Measurements from ENCODE around the gene PDE9A.

PDE9A gene

GRCh38 chr21:42757826-42758655 is 104.6 kb downstream of the PDE9A start:
- DNase-seq (ENCODE audit: low spot score), result no peak

DNA sequence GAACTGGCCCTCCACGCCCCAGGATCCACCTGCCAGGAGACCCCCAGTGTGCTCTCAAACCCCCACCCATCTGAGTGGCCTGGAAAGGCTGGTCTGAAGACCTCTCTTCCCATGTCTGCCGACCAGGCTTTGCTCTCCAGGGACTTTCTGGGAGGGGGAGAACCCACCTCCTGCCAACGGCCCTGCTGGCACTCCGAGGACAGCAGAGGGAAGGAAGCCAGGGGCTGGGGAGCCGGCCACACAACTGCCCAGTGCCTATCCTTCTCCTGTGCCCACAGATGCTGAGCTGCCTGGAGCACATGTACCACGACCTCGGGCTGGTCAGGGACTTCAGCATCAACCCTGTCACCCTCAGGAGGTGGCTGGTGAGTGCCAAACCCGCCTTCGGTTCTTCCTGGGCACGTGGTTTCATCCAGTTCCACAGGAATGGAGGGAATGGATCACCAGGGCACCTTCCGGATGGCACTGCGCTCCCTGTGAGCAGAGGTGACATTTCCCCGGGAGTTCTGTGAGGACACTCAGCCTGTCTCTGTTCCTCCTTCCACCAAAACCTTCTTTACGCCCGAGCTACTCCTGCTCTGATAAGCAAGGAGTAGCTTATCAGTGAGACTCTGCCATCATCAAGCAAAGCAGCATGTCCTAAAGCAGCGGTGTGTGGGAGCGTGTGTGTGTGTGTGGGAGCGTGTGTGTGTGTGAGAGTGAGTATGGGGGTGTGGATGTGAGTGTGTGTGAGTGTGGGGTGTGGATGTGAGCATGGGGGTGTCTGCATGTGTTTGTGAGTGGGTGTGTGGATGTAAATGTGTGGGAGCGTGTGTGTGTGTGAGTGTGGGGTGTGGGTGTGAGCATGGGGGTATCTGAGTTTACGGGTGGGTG is 105.5 kb downstream of the PDE9A start:
- no peak for DNase-seq (ENCODE audit: low spot score)

GRCh38 chr21:42759594-42759927 is 106.1 kb downstream of the PDE9A start:
- no peak for DNase-seq (ENCODE audit: low spot score)

DNA sequence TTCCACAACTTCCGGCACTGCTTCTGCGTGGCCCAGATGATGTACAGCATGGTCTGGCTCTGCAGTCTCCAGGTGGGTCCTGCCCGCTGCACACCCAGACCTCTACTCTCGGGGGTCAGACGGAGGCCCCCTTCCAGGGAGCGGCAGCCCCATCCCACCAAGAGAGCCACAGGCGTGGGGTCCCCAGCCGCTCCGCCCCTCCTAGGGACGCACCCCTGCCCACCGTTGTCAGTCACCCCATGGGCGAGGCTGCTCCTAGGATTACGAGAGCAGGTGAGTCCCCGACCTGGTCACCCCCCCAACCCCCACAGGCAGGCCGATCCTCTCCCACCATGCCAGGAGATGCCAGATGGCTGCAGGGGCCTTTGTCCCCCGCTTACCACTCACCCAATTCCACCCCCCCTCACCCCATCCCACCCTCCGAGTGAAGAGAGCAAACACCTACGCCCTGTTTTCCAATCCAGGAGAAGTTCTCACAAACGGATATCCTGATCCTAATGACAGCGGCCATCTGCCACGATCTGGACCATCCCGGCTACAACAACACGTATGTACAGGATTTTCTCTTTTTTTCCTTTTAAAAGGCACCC is 107.0 kb downstream of the PDE9A start:
- DNase-seq (ENCODE audit: low spot score), result no peak

- DNase-seq (ENCODE audit: low spot score), result no peak
Observed at GRCh38 chr21:42760951-42761751, 107.7 kb downstream of the PDE9A start.

DNA sequence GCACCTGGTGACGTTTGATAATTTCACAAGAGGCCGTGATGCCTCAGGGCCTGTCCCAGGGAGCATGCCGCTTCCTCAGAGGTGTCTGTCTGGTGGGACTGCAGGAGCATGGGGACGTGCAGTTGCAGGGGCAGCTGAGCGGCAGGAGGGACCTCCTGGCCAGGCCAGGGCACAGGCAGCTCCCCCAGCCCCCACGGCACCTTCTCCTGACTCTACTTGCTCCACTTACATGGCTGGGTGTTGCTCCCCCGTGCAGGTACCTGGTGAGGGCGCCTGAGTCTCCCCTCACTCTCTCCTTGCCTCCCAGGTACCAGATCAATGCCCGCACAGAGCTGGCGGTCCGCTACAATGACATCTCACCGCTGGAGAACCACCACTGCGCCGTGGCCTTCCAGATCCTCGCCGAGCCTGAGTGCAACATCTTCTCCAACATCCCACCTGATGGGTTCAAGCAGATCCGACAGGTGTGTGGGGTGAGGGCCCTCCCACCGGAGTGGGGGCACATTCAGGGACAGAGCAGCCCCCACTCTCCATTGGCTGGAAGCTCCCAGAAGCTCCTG is 108.4 kb downstream of the PDE9A start:
- no peak for DNase-seq (ENCODE audit: low spot score)

DNA sequence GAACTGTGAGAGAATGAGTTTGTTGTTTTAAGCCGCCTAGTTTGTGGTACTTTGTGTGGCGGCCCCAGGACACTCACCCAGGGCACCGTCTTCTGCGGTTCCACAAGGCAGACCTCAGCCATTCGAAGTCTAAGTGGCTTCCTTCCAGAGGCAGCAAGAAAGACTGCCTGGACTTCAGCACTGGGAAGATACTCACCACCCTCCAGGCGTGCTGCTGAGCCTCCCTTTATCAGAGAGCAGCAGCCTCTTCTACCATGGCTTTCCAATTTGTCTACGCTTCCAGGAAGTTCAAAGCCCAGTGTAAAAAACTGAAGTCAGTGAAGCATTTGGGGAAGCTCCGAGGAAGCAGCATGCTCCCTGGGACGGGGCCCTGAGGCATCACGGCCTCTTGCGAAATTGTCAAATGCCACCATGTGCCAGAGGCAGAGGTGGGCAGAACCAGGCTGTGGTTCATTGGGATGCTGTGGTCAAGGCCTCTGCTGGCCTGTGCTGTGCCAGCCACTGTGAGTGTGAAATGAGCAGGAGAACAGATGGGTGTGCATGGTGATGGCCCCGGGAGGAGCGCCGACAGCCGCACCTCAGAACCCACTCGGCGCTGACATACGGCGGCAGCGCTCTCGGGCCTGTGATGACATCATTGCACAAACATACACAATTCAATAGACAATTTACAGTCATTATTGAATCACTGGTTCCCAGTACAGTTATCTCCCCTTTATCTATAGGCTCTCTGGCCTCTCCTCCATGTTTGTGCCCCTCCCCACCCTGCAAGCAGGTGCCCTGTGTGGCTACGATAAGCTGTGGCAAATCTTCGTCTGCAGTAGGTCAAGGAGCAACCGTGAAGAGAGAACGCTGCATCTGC is 110.4 kb downstream of the PDE9A start:
- no peak for DNase-seq (ENCODE audit: low spot score)

DNA sequence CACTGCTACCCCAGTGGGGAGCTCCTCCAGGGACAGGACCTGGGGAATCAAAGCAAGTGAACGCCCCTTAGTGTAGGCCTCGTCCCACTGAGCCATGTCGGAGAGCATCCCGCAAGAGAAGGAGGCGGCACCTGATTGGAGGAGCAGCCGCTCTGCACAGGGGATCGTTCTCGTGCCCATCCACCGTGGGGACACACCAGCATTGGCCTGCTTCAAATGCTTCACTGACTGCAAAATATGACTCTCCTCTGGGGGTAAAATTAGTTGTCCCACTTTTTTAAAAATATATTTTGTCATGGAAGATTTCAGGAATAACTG is 111.0 kb downstream of the PDE9A start:
- DNase-seq (ENCODE audit: low spot score), result no peak

DNA sequence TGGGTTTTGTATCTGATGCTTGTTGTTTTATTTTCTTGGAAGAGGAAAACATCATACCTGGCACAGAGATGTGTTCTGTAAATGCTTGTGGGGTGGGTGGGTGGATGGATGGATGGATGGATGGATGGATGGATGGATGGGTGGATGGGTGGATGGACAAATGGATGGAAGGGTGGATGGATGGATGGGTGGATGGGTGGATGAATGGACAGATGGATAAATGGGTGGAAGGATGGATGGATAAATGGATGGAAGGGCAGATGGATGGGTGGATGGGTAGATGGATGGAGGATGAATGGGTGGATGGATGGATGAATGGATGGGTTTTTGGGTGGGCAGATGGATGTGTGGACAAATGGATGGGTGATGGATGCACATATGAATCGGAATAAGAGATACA is 111.5 kb downstream of the PDE9A start:
- DNase-seq (ENCODE audit: low spot score), result no peak

GRCh38 chr21:42765656-42766055 is 112.2 kb downstream of the PDE9A start:
- no peak for DNase-seq (ENCODE audit: low spot score)

GRCh38 chr21:42766739-42767560 is 113.5 kb downstream of the PDE9A start:
- DNase-seq (ENCODE audit: low spot score), result no peak

DNA sequence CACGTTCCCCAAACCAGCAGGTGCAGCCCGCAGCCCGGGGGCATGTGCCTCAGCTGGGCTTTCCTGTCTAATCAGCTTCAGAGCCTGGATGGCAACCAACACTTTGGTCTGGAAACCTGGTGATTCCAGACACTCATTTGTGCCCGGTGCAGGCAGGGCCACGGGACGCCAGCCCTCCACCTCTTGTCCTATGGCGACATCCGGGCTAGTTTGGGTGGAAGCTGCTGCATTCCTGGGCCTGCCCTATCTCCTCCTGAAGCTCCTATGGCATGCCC is 114.1 kb downstream of the PDE9A start:
- no peak for DNase-seq (ENCODE audit: low spot score)

DNA sequence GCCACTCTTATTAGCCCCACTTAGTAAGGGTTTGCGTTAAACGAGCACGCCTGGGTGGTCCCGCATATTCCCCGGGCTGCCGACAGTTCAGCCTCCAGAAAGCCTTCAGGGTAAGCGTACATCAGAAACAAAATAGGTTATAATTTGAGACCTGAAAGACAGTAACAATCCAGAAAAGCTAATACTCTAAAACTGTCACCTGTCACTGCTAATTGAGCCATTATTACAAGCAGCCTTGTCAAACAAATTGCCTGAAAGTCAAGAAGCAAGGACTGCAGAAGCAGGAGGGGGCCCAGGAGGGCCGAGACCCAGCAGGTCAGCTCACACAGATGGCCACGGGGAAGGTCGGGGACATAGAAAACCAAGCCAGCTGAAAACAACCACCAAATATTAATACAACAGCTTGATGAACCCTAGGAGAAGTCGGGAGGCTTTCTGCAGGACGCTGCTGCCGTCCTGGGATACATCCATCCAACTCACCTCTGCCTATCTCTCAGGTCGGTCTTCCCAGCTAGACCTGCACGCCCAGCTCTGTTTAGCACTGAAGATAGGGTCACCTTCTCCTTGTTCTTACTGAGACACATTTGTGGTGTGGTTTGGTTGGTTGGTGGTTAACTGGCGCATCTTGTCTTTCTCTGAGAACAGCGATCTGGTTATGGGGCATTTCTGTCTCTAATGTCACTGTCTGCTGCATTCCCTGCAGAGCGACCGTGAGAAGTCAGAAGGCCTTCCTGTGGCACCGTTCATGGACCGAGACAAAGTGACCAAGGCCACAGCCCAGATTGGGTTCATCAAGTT is 115.1 kb downstream of the PDE9A start:
- DNase-seq (ENCODE audit: low spot score), result no peak

DNA sequence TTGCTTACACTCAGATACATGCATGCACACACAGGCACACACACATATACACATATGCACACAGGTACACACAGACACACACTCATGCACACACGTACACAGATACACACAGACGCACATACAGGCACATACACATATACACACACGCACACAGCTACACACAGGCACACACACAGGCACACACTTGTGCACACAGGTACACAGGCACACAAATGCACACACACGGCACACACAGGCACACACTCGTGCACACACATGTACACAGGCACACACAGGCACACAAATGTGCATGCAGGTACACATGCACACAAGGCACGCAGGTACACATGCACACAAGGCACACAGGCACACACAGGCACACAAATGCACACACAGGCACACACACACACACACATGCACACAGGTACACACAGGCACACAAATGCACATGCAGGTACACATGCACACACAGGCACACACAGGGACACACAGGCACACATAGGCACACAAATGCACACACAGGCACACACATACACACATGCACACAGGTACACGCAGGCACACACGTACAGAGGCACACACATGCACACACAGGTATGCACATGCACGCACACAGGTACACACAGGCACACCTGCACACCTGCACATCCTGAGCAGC is 115.9 kb downstream of the PDE9A start:
- DNase-seq (ENCODE audit: low spot score), result no peak

GRCh38 chr21:42769820-42770716 is 116.6 kb downstream of the PDE9A start:
- DNase-seq (ENCODE audit: low spot score), result no peak

- no peak for DNase-seq (ENCODE audit: low spot score)
Observed at GRCh38 chr21:42770717-42771502, 117.5 kb downstream of the PDE9A start.

DNA sequence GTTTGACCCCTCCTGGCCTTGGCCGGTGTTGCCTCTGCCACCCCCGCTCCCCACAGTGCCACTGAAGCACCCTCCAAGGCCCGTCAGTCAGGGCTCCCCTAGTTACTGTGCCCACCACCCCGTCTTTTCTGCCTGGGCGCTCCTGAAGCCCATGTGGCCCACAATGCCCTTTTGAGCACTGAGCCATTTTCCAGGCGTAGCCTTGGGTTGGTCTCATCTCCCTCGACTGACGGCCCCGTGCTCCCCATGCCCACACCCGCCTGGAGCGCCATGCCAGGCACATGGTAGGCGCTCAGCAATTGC is 118.0 kb downstream of the PDE9A start:
- no peak for DNase-seq (ENCODE audit: low spot score)

Data from COLO829 (cell line).